ENCODE measurements around the gene MAPKAPK3.

Gene MAPKAPK3

DNA sequence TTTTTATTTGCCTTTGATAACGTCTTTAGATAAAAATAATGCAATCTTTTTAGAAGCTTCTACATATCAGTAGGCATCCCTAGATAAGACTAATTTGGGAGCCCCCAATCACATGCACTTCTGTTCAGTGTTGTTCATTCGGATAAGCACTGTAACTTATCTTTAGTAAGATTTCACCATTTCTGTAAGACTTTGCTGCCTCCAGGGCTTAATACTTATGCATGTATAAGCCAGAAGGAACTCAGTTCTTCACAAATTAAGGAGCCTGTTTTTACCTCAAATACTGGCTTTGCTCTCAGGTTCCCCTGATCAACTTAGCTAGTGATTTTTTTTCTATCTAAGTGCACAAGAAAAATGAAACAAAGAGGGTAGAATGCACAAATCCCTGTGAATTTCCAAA is 78.1 kb downstream of the MAPKAPK3 start:
- no peak for DNase-seq (ENCODE audit: low spot score)

DNA sequence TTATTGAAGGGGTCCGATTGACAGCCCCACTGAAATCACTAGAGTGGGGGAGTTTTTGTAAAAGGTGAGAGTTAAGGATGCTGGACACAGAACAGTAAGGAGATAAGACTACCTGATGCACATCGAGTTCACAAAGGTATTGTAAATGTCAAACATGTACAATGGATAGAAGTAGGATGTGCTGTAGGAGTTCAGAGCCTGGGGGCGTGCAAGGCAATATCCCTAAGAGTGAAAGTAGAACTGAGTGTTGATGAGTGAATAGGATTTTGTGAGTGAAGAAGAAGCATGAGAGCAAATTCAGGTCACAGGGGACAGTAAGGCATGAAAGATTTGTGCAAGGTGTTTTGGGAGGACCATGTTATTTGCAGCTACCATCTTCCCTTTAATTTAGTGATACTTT is 79.3 kb downstream of the MAPKAPK3 start:
- no peak for DNase-seq (ENCODE audit: low spot score)

DNA sequence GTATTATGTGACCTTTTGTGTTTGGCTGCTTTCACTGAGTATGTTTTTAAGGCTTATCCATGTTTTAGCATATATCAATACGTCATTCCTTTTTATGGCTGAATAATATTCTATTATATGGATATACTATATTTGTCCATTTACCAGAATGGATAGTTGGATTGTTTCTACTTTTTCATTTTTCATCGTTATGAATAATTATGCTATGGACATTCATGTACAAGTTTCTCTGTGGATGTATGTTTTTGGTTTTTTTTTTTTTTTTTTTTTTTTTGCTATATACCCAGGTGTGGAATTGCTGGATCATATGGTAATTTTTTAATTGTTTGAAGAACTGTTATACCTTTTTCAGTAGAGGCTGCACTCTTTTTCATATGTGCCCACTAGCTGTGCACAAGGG is 81.3 kb downstream of the MAPKAPK3 start:
- DNase-seq (ENCODE audit: low spot score): no peak

All from kidney capillary endothelial cell (primary cell).